Thyroid gland (tissue), 4 donors: ENCODE data around the gene SDC3.

Experiments used
- POLR2A ChIP-seq, 2 donors: fragments of 450-650 bp; IDR thresholded peaks; one replicate each; pipeline ENCODE4 v1.6.1; 2017; ENCODE audit warnings: antibody characterized with exemption in 2 of 2, mild to moderate bottlenecking in 2 of 2, moderate library complexity in 1 of 2
- TF ChIP-seq, protein P1 (sequence below), 6 experiments: fragments of 200-600 bp in 3 of 6; fragments of 450-650 bp in 3 of 6; sonication (generic) in 3 of 6; IDR thresholded peaks; one replicate each; pipeline ENCODE4 v1.5.1; 2016 to 2019; ENCODE audit warnings: antibody characterized with exemption in 6 of 6, mild to moderate bottlenecking in 2 of 6, inconsistent platforms in 1 of 6, moderate library complexity in 1 of 6

DNA sequence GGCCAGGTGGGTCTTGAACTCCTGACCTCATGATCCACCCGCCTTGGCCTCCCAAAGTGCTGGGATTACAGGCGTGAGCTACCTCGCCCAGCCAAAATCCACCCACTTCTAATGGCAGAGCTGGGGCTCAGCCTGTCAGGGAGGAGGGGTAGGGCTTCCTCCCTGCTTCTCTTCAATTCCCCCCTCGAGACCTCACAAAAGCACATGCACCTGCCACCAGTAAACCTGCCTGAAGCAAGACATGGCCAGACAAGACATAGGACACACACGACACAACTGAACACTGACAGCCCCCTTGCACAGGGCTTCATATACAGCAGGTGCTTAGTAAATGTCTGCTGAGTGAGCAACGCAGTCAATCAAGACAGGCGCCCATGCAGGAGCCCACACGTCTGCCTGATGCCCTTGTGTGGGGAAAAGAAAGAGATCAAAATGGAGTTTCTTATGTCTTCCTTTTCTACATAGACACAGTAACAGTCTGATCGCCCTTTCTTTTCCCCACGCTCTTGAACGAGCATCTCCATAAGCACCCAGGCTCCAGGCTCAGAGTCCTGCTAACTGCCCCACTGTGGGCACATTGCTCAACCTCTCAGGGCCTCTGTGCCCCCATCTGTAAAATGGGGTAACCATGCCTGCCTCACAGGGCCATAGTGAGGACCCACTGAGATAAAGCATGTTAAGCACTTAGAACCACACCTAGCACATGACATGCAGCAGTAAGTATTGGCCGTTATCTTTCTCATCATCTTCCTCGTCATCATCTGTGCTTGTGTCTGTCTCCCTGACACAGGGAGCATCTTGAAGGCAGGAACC, 8.8 kb downstream of the SDC3 start:
- no peak for TF ChIP-seq POLR2A (IDR thresholded peaks at IDR 0.05)
- TF ChIP-seq, protein P1, sequence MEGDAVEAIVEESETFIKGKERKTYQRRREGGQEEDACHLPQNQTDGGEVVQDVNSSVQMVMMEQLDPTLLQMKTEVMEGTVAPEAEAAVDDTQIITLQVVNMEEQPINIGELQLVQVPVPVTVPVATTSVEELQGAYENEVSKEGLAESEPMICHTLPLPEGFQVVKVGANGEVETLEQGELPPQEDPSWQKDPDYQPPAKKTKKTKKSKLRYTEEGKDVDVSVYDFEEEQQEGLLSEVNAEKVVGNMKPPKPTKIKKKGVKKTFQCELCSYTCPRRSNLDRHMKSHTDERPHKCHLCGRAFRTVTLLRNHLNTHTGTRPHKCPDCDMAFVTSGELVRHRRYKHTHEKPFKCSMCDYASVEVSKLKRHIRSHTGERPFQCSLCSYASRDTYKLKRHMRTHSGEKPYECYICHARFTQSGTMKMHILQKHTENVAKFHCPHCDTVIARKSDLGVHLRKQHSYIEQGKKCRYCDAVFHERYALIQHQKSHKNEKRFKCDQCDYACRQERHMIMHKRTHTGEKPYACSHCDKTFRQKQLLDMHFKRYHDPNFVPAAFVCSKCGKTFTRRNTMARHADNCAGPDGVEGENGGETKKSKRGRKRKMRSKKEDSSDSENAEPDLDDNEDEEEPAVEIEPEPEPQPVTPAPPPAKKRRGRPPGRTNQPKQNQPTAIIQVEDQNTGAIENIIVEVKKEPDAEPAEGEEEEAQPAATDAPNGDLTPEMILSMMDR (IDR thresholded peaks at IDR 0.05): no peak
